Measurements from ENCODE around the gene OSBPL9. TPM values are rescaled to one million over a fixed set of nuclear protein-coding genes. Genes with fewer than 3 reads are reported as not detected.
A peak's percentile ranks its signal among the peaks of the same experiment; 100 is the strongest.
"Not testable (repeated sequence)": the region's sequence is repeated elsewhere in the genome, so short reads cannot be mapped to it uniquely, and the experiment has no call there.

OSBPL9 gene
- total and polyA plus RNA-seq, 8 donors, result 30.7 to 51.0 (median 35.6) TPM

- H3K36me3 ChIP-seq, result no peaks in the 10 kb centered on the region
- H3K9me3 ChIP-seq, result no peaks in the 10 kb centered on the region
- TF ChIP-seq CTCF (IDR thresholded peaks at IDR 0.05), result no peak
- no peaks in the 10 kb centered on the region for H3K27me3 ChIP-seq
- peak overlapping the region; percentile 6 to 58 (median 34) for H3K27ac ChIP-seq
- WGBS, 2 donors, result 73 to 74% methylated on average over 4 of the region's 4 CpGs
- intact Hi-C loops (cut with DNase I), result no loop called here
- no peak for ATAC-seq
- peaks cover 22 to 54% (median 49%) of the 10 kb centered on the region in 3 donors for H3K4me1 ChIP-seq
- no peak overlapping the region for H3K4me3 ChIP-seq
- no peak for FAIRE-seq
- no peak for DNase-seq
These were observed 116.0 kb downstream of the OSBPL9 start for GRCh38 chr1:51732701-51733425.

- ATAC-seq; FAIRE-seq; H3K9me3 ChIP-seq; H3K27me3 ChIP-seq; DNase-seq; H3K36me3 ChIP-seq; intact Hi-C loops (cut with DNase I); H3K4me3 ChIP-seq: not testable (repeated sequence)
- Histone ChIP-seq H3K27ac (peak overlapping the region; percentile 6 to 58 (median 34)), H3K4me1 (peaks cover 27 to 60% (median 54%) of the 10 kb centered on the region in 3 donors)
- WGBS, 2 donors, result 45% methylated on average over 7 of the region's 7 CpGs
These were observed 116.5 kb downstream of the OSBPL9 start for GRCh38 chr1:51733426-51733774.

- FAIRE-seq (no peak), ATAC-seq (peak in 1 of 4 donors; percentile 1), DNase-seq (no peak)
- TF ChIP-seq CTCF (IDR thresholded peaks at IDR 0.05), result no peak
- Histone ChIP-seq H3K4me3 (no peak overlapping the region), H3K4me1 (peaks cover 32 to 65% (median 59%) of the 10 kb centered on the region in 3 donors), H3K9me3 (no peaks in the 10 kb centered on the region), H3K27me3 (no peaks in the 10 kb centered on the region), H3K36me3 (no peaks in the 10 kb centered on the region), H3K27ac (peak overlapping the region; percentile 6 to 58 (median 34))
- intact Hi-C loops (cut with DNase I), result no loop called here
- WGBS, 2 donors, result 30 to 39% methylated on average over 7 of the region's 7 CpGs
These were observed 117.1 kb downstream of the OSBPL9 start for GRCh38 chr1:51733793-51734522.

GRCh38 chr1:51734896-51735745 lies 118.2 kb downstream of the OSBPL9 start:
- intact Hi-C loops (cut with DNase I), result no loop called here
- H3K27me3 ChIP-seq, result no peaks in the 10 kb centered on the region
- no peak for DNase-seq
- no peaks in the 10 kb centered on the region for H3K9me3 ChIP-seq
- FAIRE-seq, result no peak
- 46 to 50% methylated on average over 7 of the region's 7 CpGs for WGBS, 2 donors
- no peak for TF ChIP-seq CTCF (IDR thresholded peaks at IDR 0.05)
- H3K27ac ChIP-seq, result peak overlapping the region in 3 of 4 donors; percentile 2 to 58 (median 52)
- peaks cover 39 to 72% (median 68%) of the 10 kb centered on the region in 3 donors for H3K4me1 ChIP-seq
- no peak overlapping the region for H3K4me3 ChIP-seq
- no peaks in the 10 kb centered on the region for H3K36me3 ChIP-seq
- ATAC-seq, result no peak

GRCh38 chr1:51735746-51736254 lies 118.9 kb downstream of the OSBPL9 start:
- intact Hi-C loops (cut with DNase I), result no loop called here
- DNase-seq (no peak), FAIRE-seq (no peak), ATAC-seq (no peak)
- no peak for TF ChIP-seq CTCF (IDR thresholded peaks at IDR 0.05)
- H3K4me3 ChIP-seq, result no peak overlapping the region
- 33 to 42% methylated on average over 5 of the region's 5 CpGs for WGBS, 2 donors
- no peaks in the 10 kb centered on the region for H3K9me3 ChIP-seq
- peak overlapping the region in 2 of 4 donors; percentile 52 to 58 for H3K27ac ChIP-seq
- H3K27me3 ChIP-seq, result no peaks in the 10 kb centered on the region
- H3K4me1 ChIP-seq, result peaks cover 39 to 75% (median 70%) of the 10 kb centered on the region in 3 donors
- H3K36me3 ChIP-seq, result no peaks in the 10 kb centered on the region

Measured in pancreas (tissue), 10 donors.